Activated CD8-positive, alpha-beta memory T cell treated with anti-CD3 and anti-CD28 coated beads, Interleukin-2, amount 50 U/mL, for 48 hours (primary cell): ENCODE data around the gene MYBPC2.
A peak's percentile ranks its signal among the peaks of the same experiment; 100 is the strongest.
"Not testable (repeated sequence)": the region's sequence is repeated elsewhere in the genome, so short reads cannot be mapped to it uniquely, and the experiment has no call there.

Source experiments
- DNase-seq: peaks from one replicate; pipeline ENCODE4 v3.0.0-alpha.2; 2020

The MYBPC2 gene

DNA sequence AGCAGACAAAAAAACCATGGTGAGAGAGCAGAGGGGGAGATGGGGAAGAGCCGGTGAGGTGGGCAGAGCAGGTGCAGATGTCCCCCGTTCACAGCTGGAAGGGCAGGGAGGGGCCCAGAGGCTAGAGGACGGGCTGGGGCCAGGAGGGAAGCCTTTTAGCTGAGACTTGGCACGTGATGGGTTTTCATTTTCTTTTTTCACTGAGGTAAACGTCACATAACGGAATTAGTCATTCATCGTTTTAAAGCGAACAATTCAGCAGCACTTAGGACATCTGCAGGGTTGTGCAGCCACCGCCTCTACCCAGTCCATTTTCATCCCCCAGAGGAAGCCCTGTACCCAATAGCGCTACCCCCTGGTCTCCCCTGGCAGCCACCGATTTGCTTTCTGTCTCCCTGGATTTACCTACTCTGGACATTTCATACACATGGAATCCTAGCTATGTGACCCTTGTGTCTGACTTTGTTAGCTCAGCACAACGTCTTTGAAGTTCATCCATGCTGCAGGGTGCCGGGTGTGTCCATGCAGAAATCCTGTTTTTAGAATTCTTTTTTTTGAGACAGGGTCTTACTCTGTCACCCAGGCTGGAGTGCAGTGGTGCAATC, 27.6 kb downstream of the MYBPC2 start:
- no peak for DNase-seq

GRCh38 chr19:50461066-50461875, 28.6 kb downstream of the MYBPC2 start:
- DNase-seq = peak; percentile 78

- DNase-seq = no peak
Observed at GRCh38 chr19:50462970-50463369, 30.3 kb downstream of the MYBPC2 start.

GRCh38 chr19:50464348-50464747, 31.7 kb downstream of the MYBPC2 start:
- no peak for DNase-seq

DNA sequence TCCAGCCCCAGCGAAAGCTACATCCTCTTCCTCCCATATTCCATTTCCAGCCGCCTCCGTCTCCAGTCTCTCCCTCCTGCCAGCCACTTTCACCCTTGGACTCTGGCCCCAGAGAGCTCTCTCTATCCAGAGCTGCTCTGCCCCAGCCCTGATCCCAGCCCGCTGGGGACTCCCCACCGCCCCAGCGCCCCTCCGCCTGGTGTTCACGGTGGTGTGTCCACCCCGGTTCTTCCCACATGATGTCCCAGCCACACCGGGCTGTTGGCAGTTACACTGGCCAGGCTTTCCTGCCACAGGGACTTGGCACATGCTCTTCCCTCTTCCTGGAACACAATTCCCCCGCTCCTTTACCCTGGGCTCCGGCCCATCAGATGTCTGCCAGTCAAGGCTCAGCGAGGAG, 32.3 kb downstream of the MYBPC2 start:
- no peak for DNase-seq

DNA sequence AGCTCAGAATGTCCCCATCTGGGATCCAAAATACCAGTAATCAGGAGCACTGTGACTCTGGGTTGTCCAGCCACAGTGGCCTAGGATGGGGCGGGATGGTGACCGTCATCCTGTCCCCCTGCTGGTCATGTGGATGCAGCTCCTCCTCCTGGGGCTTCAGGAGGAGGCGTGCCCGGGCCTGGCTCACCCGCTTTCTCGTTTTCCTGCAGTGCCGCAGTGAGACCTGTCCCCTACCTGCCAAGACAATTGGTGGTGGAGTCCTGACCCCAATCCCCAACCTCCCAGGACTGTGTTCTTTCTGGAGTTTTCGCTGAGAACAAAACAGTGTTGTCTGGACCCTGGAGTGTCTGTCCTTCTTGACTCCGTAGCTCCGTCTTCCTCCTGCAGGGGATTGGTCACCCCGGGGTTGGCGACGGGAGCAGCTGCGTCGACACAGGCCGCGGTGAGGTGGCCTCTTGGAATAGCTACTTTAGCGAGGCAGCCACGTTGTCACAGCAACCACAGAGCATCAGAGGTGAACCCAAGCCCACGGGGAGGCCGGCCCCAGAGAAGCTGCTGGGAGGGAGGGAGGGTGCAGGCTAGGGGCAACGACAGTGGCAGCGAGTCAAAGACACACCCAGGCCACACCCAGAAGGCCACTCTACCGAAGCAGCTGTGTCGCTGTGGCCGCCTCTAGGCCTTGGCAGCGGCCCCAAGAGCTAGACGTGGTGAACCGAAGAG, 33.5 kb downstream of the MYBPC2 start:
- DNase-seq = no peak

- no peak for DNase-seq
Observed at GRCh38 chr19:50466706-50467039, 34.0 kb downstream of the MYBPC2 start.

DNA sequence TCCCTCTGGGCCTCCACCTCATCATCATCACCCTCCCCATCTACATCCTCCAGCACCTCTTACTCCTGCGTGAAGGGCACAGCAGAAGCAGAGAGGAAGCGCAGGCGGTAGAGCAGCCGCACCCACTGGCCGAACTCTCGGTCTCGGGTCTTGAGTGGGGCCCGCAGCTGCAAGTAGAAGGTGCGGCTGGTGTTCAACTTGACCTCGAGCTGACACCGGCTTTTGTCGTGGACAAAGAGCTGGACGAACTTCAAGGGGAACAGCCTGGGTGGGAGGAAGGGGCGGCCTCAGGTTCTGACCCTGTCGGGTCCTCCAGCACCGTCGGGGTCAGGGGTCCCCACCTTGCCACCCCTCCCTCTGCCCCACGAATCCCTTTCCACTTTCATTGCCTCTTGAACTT, 34.9 kb downstream of the MYBPC2 start:
- DNase-seq = no peak

DNA sequence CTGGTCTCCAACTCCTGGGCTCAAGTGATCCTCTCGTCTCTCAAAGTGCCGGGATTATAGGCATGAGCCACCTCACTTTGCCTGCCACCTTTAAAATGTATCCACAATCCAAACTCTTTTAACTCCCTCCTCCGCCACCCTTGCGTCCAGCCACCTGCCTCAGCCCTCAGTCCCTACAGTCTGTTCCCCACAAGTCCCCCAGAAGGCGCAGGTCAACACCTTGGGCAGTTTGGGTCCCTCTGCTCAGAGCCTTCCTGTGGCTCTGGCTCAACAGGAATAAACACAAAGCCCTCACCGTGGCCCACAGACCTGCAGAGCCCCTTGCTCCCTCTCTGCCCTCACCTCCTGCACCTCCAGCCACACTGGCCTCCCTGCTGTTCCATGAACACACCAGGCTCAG, 36.1 kb downstream of the MYBPC2 start:
- DNase-seq = no peak

DNA sequence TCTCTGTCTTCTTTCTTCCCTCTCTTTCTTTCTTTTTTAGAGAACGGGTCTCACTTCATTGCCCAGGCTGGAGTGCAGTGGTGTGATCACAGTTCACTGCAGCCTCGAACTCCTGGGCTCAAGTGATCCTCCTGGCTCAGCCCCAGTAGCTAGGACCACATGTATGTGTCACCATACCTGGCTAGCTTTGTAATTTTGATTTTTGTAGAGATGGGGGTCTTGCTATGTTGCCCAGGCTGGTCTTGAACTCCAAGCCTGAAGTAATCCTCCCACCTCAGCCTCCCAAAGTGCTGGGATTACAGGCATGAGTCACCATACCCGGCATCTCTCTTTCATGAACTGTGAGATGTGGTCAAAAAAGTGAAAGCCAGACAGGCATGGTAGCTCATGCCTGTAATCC, 40.6 kb downstream of the MYBPC2 start:
- not testable (repeated sequence) for DNase-seq

- DNase-seq = no peak
Observed at GRCh38 chr19:50475101-50475568, 42.4 kb downstream of the MYBPC2 start.

DNA sequence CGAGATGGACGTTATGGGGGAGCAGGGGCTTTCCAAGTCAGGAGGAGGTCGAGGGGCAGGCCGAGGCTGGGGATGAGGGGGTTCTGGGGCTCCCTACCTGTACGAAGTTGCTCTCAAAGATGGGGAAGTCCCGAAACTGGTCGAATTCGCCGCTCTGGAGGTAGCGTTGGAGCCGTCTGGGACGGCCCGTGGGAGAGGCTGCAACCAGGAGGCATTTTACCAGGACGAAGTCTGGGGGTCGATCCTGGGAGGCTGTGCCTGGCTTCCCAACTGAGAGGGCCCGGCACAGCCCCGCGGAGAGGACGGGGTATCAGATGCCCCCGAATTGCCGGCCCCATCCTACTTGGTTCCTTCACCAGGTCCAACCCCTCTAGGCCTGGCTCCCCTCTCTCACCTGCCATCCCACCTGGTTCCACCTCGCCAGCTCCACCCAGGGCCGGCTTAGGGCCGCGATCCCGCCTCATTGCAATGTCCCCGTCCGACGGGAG, 43.1 kb downstream of the MYBPC2 start:
- DNase-seq = no peak

DNA sequence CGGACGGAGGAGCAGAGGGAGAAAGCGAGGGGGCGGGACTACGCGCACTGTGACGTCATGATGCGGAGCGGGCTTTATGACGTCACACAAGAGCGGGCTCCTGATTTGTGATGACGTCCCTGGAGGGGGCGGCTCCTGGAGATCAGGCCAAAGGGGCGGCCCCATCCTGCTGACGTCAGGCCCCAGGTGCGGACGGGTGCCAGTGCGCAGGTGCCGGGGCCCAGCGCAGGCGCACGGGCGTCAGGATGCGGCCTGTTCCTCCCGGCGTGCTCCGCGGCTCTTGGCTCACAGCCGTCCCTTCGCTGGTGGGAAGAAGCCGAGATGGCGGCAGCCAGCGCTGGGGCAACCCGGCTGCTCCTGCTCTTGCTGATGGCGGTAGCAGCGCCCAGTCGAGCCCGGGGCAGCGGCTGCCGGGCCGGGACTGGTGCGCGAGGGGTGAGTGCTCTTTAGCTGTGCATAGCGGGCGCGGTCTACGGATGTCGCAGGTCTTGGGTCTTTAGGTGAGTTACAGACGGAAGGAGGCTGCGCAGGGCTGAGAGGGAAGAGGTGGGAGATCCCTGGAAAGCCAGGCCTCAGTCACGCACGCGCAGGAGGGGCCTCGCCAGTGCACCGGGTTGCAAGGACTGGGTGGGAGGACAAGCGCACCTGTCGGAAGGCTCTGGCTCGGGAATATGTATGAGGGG, 43.7 kb downstream of the MYBPC2 start, which contains the start of the genes EMC10 and GARIN5A:
Gene EMC10, plus strand, starts transcription at position 284 of the 683 bp plus-strand sequence. Its CDS starts 38 bp downstream, at position 322.
Gene GARIN5A, minus strand, starts transcription at position 625 of the 683 bp plus-strand sequence. Its CDS starts 460 bp downstream, at position 165.
- DNase-seq = peak; percentile 96

GRCh38 chr19:50476907-50477238, 44.2 kb downstream of the MYBPC2 start:
- no peak for DNase-seq

DNA sequence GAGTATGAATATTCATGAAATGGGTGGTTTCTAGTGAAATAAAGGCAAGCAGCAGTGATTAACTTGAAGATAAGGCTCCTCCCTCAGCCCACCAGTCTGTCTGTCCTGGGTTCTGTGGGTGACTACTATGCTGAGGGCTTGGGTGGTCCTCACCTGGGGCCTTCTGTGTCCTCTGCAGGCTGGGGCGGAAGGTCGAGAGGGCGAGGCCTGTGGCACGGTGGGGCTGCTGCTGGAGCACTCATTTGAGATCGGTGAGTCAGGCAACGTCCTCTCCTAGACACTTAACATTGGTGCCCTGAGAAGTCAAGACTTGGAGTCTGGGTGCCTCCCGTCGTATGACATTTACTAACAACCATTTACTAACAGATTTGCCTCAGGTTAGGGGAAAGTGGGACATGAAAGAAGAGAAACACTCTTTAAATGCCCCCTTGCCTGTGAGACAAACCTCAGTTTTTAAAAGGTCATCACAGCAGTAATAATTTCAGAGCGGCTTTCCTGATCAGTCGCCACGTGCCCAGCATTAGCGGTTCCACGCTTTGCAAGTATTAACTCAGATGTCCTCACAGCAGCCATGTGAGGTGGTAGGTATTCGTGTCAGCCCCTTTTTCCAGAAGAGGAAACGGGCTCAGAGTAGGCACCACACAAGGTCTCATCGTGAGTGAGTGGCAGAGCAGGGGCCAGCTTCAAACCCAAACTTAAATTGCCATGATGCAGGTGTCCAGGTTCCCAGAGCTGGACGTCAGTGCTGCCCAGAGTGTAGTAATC, 45.2 kb downstream of the MYBPC2 start:
- DNase-seq = no peak

- no peak for DNase-seq
Observed at GRCh38 chr19:50478901-50479715, 46.4 kb downstream of the MYBPC2 start.

DNA sequence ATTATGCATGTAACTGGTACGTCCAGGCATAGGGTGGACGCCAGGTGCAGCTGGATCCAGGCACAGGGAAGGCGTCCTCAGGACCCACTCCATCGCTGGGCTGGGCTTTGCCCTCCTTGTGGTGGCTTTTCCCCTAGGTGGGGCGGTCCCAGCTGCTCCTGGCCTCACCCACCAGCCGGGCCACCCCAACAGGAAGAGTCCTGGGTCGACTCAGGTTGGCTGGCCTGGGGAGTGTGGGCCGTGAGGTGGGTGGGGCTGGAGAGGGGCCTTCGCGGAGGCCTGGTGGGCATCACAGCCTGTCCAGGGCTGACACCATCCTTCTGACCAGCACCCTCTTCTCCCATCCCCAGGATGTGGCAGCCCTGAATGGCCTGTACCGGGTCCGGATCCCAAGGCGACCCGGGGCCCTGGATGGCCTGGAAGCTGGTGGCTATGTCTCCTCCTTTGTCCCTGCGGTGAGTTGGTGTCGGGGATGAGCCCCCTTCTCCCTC, 47.1 kb downstream of the MYBPC2 start:
- DNase-seq = no peak

GRCh38 chr19:50480281-50481111, 47.8 kb downstream of the MYBPC2 start:
- no peak for DNase-seq

- no peak for DNase-seq
Observed at GRCh38 chr19:50481351-50482149, 48.9 kb downstream of the MYBPC2 start.
